Vagina (tissue), 2 donors: ENCODE measurements around the gene HOXC12. TPM values are rescaled to one million over a fixed set of nuclear protein-coding genes. Genes with fewer than 3 reads are reported as not detected.

Experiments
- DNase-seq, 2 donors: peaks; one replicate each; pipeline ENCODE4 v3.0.0-alpha.2; 2017; ENCODE audit errors: extremely low spot score in 2 of 2
- H3K27ac ChIP-seq: fragments of 200-600 bp; sonication (generic); one replicate; pipeline ENCODE4 v1.5.1; 2019
- H3K27me3 ChIP-seq: fragments of 200-600 bp; sonication (generic); one replicate; pipeline ENCODE4 v1.5.1; 2019
- H3K36me3 ChIP-seq, 2 donors: fragments of 200-600 bp; sonication (generic); one replicate each; pipeline ENCODE4 v1.5.1; 2017 to 2019
- H3K4me1 ChIP-seq: fragments of 200-600 bp; sonication (generic); one replicate; pipeline ENCODE4 v1.5.1; 2019
- H3K4me3 ChIP-seq, 2 donors: fragments of 200-600 bp; sonication (generic); 1 replicate in 1 of 2; 2 replicates in 1 of 2; pipeline ENCODE4 v1.5.1; 2016 to 2019
- H3K9me3 ChIP-seq: fragments of 200-600 bp; sonication (generic); one replicate; pipeline ENCODE4 v1.5.1; 2019
- POLR2A ChIP-seq, 2 donors: fragments of 450-650 bp; IDR thresholded peaks; one replicate each; pipeline ENCODE4 v1.6.1; 2017; ENCODE audit warnings: antibody characterized with exemption in 2 of 2, mild to moderate bottlenecking in 2 of 2, moderate library complexity in 2 of 2
- POLR2AphosphoS5 ChIP-seq, 2 donors: sonication (generic); formaldehyde crosslinking; IDR thresholded peaks; one replicate each; pipeline ENCODE4 v1.9.0; 2017; ENCODE audit warnings: antibody characterized with exemption in 2 of 2, mild to moderate bottlenecking in 2 of 2, low read depth in 1 of 2; ENCODE audit not compliant: insufficient read depth in 1 of 2
- intact Hi-C: fragments of 100-400 bp; cut with DNase I; formaldehyde crosslinking; loops from one replicate; pipeline ENCODE4 v1.15.1; 2023
- total RNA-seq: library from RNA; depleted of rRNA; stranded (reverse); fragments of >200 nt; gene quantifications from one replicate; pipeline ENCODE4 v1.2.3, GENCODE V29; 2016
- TF ChIP-seq, protein P1 (sequence below), 3 experiments: fragments of 450-650 bp in 2 of 3; fragments of 200-600 bp in 1 of 3; sonication (generic) in 1 of 3; IDR thresholded peaks; one replicate each; pipeline ENCODE4 v1.5.1; 2017 to 2019; ENCODE audit warnings: antibody characterized with exemption in 3 of 3, mild to moderate bottlenecking in 2 of 3, moderate library complexity in 2 of 3

Gene HOXC12
- total RNA-seq, 1 donor from 2014 or later = not detected

DNA sequence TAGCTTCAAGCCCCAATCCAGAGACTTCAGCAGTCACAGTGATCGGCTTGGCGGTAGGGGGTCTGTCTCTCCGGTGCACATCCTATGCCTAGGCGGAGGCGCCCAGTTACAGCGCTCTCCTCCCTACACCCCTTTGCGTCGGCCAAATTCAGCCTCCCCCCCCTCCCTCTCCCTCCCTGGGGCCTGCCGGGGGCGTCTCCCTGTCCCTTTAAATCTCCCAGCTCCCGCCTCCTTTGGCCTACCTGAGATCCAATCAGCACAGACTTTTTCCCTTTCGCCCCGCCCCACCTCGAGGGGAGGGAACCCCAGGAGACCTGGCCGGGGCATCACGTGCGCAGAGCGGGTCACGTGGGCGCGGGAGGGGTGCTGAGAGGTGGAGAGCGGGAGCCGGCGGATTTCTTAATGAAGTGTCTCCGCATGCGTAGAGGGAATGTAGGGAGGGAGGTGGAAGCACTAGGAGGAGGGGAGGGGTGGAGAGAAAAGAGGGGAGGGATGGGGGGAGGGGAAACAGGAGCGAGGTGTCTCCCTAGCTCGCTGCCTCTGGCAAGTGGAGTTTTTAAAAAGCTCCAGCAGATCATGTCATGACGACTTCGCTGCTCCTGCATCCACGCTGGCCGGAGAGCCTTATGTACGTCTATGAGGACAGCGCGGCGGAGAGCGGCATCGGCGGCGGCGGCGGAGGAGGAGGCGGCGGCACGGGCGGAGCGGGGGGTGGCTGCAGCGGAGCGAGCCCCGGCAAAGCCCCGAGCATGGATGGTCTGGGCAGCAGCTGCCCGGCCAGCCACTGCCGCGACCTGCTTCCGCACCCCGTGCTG, 16.2 kb upstream of the HOXC12 start, which contains the start of gene HOXC13:
HOXC13 (plus strand) TSS at position 506 of the 815 bp plus-strand sequence; CDS start at position 582, 76 bp downstream.
- Histone ChIP-seq H3K27ac (no peak within 1 kb of the TSS), H3K9me3 (no peaks in the 10 kb centered on the region), H3K4me1 (peaks cover 8% of the 10 kb centered on the region), H3K4me3 (peak within 1 kb of the TSS in 1 of 2 donors; percentile 26), H3K27me3 (peaks cover 34% of the 10 kb centered on the region), H3K36me3 (no peaks in the 10 kb centered on the region)
- no peak for DNase-seq
- no peak for TF ChIP-seq POLR2A (IDR thresholded peaks at IDR 0.05)
- TF ChIP-seq POLR2AphosphoS5 (IDR thresholded peaks at IDR 0.05; ENCODE audit: insufficient read depth in 1 of 2, low read depth in 1 of 2) = no peak
- TF ChIP-seq, protein P1, sequence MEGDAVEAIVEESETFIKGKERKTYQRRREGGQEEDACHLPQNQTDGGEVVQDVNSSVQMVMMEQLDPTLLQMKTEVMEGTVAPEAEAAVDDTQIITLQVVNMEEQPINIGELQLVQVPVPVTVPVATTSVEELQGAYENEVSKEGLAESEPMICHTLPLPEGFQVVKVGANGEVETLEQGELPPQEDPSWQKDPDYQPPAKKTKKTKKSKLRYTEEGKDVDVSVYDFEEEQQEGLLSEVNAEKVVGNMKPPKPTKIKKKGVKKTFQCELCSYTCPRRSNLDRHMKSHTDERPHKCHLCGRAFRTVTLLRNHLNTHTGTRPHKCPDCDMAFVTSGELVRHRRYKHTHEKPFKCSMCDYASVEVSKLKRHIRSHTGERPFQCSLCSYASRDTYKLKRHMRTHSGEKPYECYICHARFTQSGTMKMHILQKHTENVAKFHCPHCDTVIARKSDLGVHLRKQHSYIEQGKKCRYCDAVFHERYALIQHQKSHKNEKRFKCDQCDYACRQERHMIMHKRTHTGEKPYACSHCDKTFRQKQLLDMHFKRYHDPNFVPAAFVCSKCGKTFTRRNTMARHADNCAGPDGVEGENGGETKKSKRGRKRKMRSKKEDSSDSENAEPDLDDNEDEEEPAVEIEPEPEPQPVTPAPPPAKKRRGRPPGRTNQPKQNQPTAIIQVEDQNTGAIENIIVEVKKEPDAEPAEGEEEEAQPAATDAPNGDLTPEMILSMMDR (IDR thresholded peaks at IDR 0.05) = no peak
- intact Hi-C loops = no loop called here

DNA sequence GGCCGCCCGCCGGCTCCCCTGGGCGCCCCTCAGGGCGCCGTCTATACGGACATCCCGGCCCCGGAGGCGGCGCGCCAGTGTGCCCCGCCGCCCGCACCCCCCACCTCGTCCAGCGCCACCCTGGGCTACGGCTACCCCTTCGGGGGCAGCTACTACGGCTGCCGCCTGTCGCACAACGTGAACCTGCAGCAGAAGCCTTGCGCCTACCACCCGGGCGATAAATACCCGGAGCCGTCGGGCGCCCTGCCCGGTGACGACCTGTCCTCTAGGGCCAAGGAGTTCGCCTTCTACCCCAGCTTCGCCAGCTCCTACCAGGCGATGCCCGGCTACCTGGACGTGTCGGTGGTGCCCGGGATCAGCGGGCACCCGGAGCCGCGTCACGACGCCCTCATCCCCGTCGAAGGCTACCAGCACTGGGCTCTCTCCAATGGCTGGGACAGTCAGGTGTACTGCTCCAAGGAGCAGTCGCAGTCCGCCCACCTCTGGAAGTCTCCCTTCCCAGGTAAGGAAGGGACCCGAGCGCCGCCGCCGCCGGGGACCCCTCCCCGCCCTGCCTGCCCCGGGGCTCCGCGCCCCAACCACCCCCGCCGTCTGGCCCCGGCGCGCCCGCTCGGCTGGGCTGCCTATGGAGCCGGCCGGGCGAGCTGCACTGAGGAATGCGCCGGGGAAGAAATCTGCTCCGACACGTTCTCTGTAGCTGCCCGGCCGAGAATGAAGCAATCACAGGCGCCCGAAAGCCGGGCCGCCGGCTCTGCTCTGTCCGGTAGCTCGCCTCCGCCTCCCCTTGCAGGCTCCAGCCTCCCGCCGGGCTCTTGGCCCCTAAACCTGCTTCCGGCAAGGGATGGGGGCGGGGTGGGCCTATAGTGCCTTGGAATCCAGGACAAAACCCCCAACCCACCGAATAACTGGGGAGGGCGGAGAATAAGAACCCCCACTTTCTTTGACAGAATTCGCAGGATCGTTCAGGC, 15.3 kb upstream of the HOXC12 start:
- no peaks in the 10 kb centered on the region for H3K36me3 ChIP-seq
- DNase-seq = no peak
- H3K27me3 ChIP-seq = peaks cover 34% of the 10 kb centered on the region
- TF ChIP-seq, protein P1 (IDR thresholded peaks at IDR 0.05) = no peak
- no peak for TF ChIP-seq POLR2A (IDR thresholded peaks at IDR 0.05)
- TF ChIP-seq POLR2AphosphoS5 (IDR thresholded peaks at IDR 0.05; ENCODE audit: insufficient read depth in 1 of 2, low read depth in 1 of 2) = no peak
- peaks cover 8% of the 10 kb centered on the region for H3K4me1 ChIP-seq
- intact Hi-C loops = no loop called here
- H3K9me3 ChIP-seq = no peaks in the 10 kb centered on the region
- peak overlapping the region in 1 of 2 donors; percentile 26 for H3K4me3 ChIP-seq
- H3K27ac ChIP-seq = no peak overlapping the region

DNA sequence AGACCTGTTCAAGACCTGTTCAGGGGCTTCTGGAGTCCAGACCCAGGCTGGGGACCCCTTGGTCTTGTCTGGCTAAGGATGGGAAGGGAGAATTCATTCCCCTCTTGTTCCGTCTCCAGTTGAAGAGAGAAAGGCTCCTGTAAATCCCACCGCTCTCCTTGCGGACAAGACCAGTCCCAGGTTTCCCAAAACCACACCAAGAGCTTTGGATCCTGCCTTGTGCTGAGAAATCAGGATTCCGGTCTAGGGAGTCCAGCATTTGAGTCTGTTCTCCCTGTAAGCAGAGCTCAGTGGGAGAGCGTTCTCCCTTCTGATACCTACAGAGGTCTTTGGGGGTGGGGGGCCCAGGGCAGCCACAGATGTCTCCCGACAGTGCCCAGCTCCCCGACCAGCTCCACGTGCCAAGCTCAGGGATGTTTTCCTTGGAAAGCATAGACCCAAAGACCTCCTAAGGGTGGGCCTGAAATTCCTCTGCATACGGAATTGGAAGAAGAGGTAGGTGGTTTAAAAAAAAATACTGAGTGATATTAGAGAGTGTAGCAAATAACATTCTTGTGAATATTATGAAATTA, 14.2 kb upstream of the HOXC12 start:
- H3K4me1 ChIP-seq = peaks cover 8% of the 10 kb centered on the region
- no peak overlapping the region for H3K4me3 ChIP-seq
- TF ChIP-seq POLR2A (IDR thresholded peaks at IDR 0.05) = no peak
- TF ChIP-seq POLR2AphosphoS5 (IDR thresholded peaks at IDR 0.05; ENCODE audit: insufficient read depth in 1 of 2, low read depth in 1 of 2) = no peak
- TF ChIP-seq, protein P1 (IDR thresholded peaks at IDR 0.05) = no peak
- no peak overlapping the region for H3K27ac ChIP-seq
- H3K9me3 ChIP-seq = no peaks in the 10 kb centered on the region
- no peak for DNase-seq
- intact Hi-C loops = no loop called here
- peaks cover 34% of the 10 kb centered on the region for H3K27me3 ChIP-seq
- H3K36me3 ChIP-seq = no peaks in the 10 kb centered on the region

DNA sequence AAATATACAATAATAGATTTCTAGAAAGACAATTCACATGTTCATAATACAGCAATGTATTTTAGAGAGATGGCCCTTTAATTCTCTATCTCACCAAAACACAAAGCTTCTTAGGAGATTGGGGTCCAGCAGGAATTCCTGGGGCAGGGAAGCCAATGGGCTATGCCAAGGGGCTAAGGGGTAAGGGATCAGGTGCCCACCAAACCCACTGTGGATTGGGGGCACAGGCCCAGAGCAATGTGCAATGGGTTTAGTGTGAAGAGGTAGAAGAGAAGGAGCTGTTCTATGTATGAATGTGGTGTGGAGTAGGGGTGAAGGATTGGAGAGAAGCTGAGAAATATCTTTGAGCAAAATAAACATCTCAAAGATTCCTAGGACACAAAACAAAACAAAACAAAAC, 13.5 kb upstream of the HOXC12 start:
- intact Hi-C loops = no loop called here
- peaks cover 8% of the 10 kb centered on the region for H3K4me1 ChIP-seq
- no peak for DNase-seq
- TF ChIP-seq, protein P1 (IDR thresholded peaks at IDR 0.05) = no peak
- TF ChIP-seq POLR2A (IDR thresholded peaks at IDR 0.05) (no peak), POLR2AphosphoS5 (IDR thresholded peaks at IDR 0.05; ENCODE audit: insufficient read depth in 1 of 2, low read depth in 1 of 2) (no peak)
- H3K9me3 ChIP-seq = no peaks in the 10 kb centered on the region
- peaks cover 30% of the 10 kb centered on the region for H3K27me3 ChIP-seq
- no peaks in the 10 kb centered on the region for H3K36me3 ChIP-seq
- no peak overlapping the region for H3K27ac ChIP-seq
- no peak overlapping the region for H3K4me3 ChIP-seq
